Activated naive CD4-positive, alpha-beta T cell treated with anti-CD3 and anti-CD28 coated beads, Interleukin-2, amount 50 U/mL, for 24 hours (primary cell): ENCODE measurements around the gene POLR2B.

Experiments
- H3K27ac Mint-ChIP-seq: one replicate; pipeline ENCODE4 v1.8.0; 2021; ENCODE audit warnings: mild to moderate bottlenecking, mixed read lengths
- H3K27me3 Mint-ChIP-seq: one replicate; pipeline ENCODE4 v1.8.0; 2021; ENCODE audit warnings: mixed read lengths
- H3K36me3 Mint-ChIP-seq: one replicate; pipeline ENCODE4 v1.8.0; 2021; ENCODE audit warnings: mixed read lengths
- H3K4me1 Mint-ChIP-seq: one replicate; pipeline ENCODE4 v1.8.0; 2021; ENCODE audit warnings: mixed read lengths
- H3K4me3 Mint-ChIP-seq: one replicate; pipeline ENCODE4 v1.8.0; 2021; ENCODE audit warnings: mild to moderate bottlenecking, mixed read lengths
- H3K9me3 Mint-ChIP-seq: one replicate; pipeline ENCODE4 v1.8.0; 2021; ENCODE audit warnings: mixed read lengths

The POLR2B gene

GRCh38 chr4:56976283-56976836, 2.3 kb upstream of the POLR2B start:
- Mint-ChIP-seq H3K36me3 (peaks cover 24% of the 10 kb centered on the region), H3K4me1 (peaks cover 48% of the 10 kb centered on the region), H3K9me3 (peaks cover 5% of the 10 kb centered on the region), H3K27ac (peak overlapping the region; percentile 84), H3K27me3 (no peaks in the 10 kb centered on the region), H3K4me3 (peak overlapping the region; percentile 100)

GRCh38 chr4:56976837-56977320, 1.8 kb upstream of the POLR2B start:
- Mint-ChIP-seq H3K27me3 (no peaks in the 10 kb centered on the region), H3K36me3 (peaks cover 26% of the 10 kb centered on the region), H3K27ac (peak overlapping the region; percentile 98), H3K9me3 (peaks cover 5% of the 10 kb centered on the region), H3K4me1 (peaks cover 50% of the 10 kb centered on the region), H3K4me3 (peak overlapping the region; percentile 100)

GRCh38 chr4:56977321-56978012, 1.2 kb upstream of the POLR2B start, which contains the start of gene NOA1:
NOA1 (minus strand) TSS chr4:56977606; CDS start chr4:56977585, 21 bp downstream.
- no peaks in the 10 kb centered on the region for H3K27me3 Mint-ChIP-seq
- peaks cover 21% of the 10 kb centered on the region for H3K36me3 Mint-ChIP-seq
- H3K9me3 Mint-ChIP-seq: peaks cover 5% of the 10 kb centered on the region
- H3K4me3 Mint-ChIP-seq: peak within 1 kb of the TSS; percentile 100
- H3K4me1 Mint-ChIP-seq: peaks cover 49% of the 10 kb centered on the region
- H3K27ac Mint-ChIP-seq: peak within 1 kb of the TSS; percentile 98

- Mint-ChIP-seq H3K4me1 (peaks cover 47% of the 10 kb centered on the region), H3K36me3 (peaks cover 7% of the 10 kb centered on the region)
These were observed 851 bp downstream of the POLR2B start for GRCh38 chr4:56979421-56980072.

GRCh38 chr4:56981795-56982201, 3.1 kb downstream of the POLR2B start:
- H3K9me3 Mint-ChIP-seq: no peaks in the 10 kb centered on the region
- peaks cover 7% of the 10 kb centered on the region for H3K36me3 Mint-ChIP-seq
- H3K27me3 Mint-ChIP-seq: no peaks in the 10 kb centered on the region
- peaks cover 53% of the 10 kb centered on the region for H3K4me1 Mint-ChIP-seq
- peak overlapping the region; percentile 100 for H3K4me3 Mint-ChIP-seq
- peak overlapping the region; percentile 76 for H3K27ac Mint-ChIP-seq

More at GRCh38 chr4:56979421-56980072, 851 bp downstream of the POLR2B start:
- H3K9me3 Mint-ChIP-seq: no peaks in the 10 kb centered on the region
- peak overlapping the region; percentile 100 for H3K4me3 Mint-ChIP-seq
- peak overlapping the region; percentile 98 for H3K27ac Mint-ChIP-seq
- no peaks in the 10 kb centered on the region for H3K27me3 Mint-ChIP-seq

- Mint-ChIP-seq H3K36me3 (peaks cover 15% of the 10 kb centered on the region), H3K4me1 (peaks cover 68% of the 10 kb centered on the region)
These were observed 7.5 kb downstream of the POLR2B start for GRCh38 chr4:56986192-56986591.

GRCh38 chr4:56986952-56987351, 8.3 kb downstream of the POLR2B start:
- H3K27ac Mint-ChIP-seq: no peak overlapping the region
- no peaks in the 10 kb centered on the region for H3K27me3 Mint-ChIP-seq
- H3K36me3 Mint-ChIP-seq: peaks cover 18% of the 10 kb centered on the region
- H3K4me3 Mint-ChIP-seq: no peak overlapping the region
- peaks cover 68% of the 10 kb centered on the region for H3K4me1 Mint-ChIP-seq
- no peaks in the 10 kb centered on the region for H3K9me3 Mint-ChIP-seq

More at GRCh38 chr4:56986192-56986591, 7.5 kb downstream of the POLR2B start:
- no peak overlapping the region for H3K27ac Mint-ChIP-seq
- H3K27me3 Mint-ChIP-seq: no peaks in the 10 kb centered on the region
- H3K4me3 Mint-ChIP-seq: no peak overlapping the region
- H3K9me3 Mint-ChIP-seq: no peaks in the 10 kb centered on the region

GRCh38 chr4:56990109-56990905, 11.6 kb downstream of the POLR2B start:
- Mint-ChIP-seq H3K36me3 (peaks cover 18% of the 10 kb centered on the region), H3K4me1 (peaks cover 62% of the 10 kb centered on the region), H3K27ac (peak overlapping the region; percentile 86), H3K4me3 (no peak overlapping the region), H3K27me3 (no peaks in the 10 kb centered on the region), H3K9me3 (no peaks in the 10 kb centered on the region)

- Mint-ChIP-seq H3K9me3 (no peaks in the 10 kb centered on the region), H3K27me3 (no peaks in the 10 kb centered on the region), H3K4me3 (no peak overlapping the region), H3K27ac (no peak overlapping the region), H3K36me3 (peaks cover 20% of the 10 kb centered on the region), H3K4me1 (peaks cover 46% of the 10 kb centered on the region)
These were observed 16.8 kb downstream of the POLR2B start for GRCh38 chr4:56995525-56995924.

GRCh38 chr4:56999751-57000150, 21.1 kb downstream of the POLR2B start:
- H3K4me1 Mint-ChIP-seq: peaks cover 16% of the 10 kb centered on the region
- no peaks in the 10 kb centered on the region for H3K9me3 Mint-ChIP-seq
- peaks cover 16% of the 10 kb centered on the region for H3K36me3 Mint-ChIP-seq
- no peak overlapping the region for H3K4me3 Mint-ChIP-seq
- no peak overlapping the region for H3K27ac Mint-ChIP-seq
- H3K27me3 Mint-ChIP-seq: no peaks in the 10 kb centered on the region

- Mint-ChIP-seq H3K4me3 (no peak overlapping the region), H3K27ac (no peak overlapping the region), H3K9me3 (no peaks in the 10 kb centered on the region), H3K27me3 (no peaks in the 10 kb centered on the region), H3K4me1 (peaks cover 17% of the 10 kb centered on the region), H3K36me3 (peaks cover 22% of the 10 kb centered on the region)
These were observed 34.9 kb downstream of the POLR2B start for GRCh38 chr4:57013543-57014120.

GRCh38 chr4:57018980-57019379, 40.3 kb downstream of the POLR2B start:
- Mint-ChIP-seq H3K27me3 (no peaks in the 10 kb centered on the region), H3K36me3 (peaks cover 22% of the 10 kb centered on the region), H3K4me3 (no peak overlapping the region), H3K4me1 (peaks cover 11% of the 10 kb centered on the region), H3K9me3 (no peaks in the 10 kb centered on the region), H3K27ac (no peak overlapping the region)

GRCh38 chr4:57020467-57021101, 41.9 kb downstream of the POLR2B start:
- Mint-ChIP-seq H3K36me3 (peaks cover 26% of the 10 kb centered on the region), H3K4me1 (peaks cover 11% of the 10 kb centered on the region), H3K4me3 (no peak overlapping the region), H3K27ac (no peak overlapping the region), H3K27me3 (no peaks in the 10 kb centered on the region), H3K9me3 (no peaks in the 10 kb centered on the region)

GRCh38 chr4:57023104-57023503, 44.4 kb downstream of the POLR2B start:
- peaks cover 24% of the 10 kb centered on the region for H3K36me3 Mint-ChIP-seq
- peak overlapping the region; percentile 75 for H3K27ac Mint-ChIP-seq
- no peaks in the 10 kb centered on the region for H3K27me3 Mint-ChIP-seq

More at GRCh38 chr4:57023104-57023503, 44.4 kb downstream of the POLR2B start:
- Mint-ChIP-seq H3K4me3 (no peak overlapping the region), H3K4me1 (peaks cover 4% of the 10 kb centered on the region), H3K9me3 (no peaks in the 10 kb centered on the region)
